ENCODE measurements around the gene RASGEF1C. TPM values are rescaled to one million over a fixed set of nuclear protein-coding genes. Genes with fewer than 3 reads are reported as not detected.

The RASGEF1C gene
- total RNA-seq, 1 donor from 2014 or later: not detected

DNA sequence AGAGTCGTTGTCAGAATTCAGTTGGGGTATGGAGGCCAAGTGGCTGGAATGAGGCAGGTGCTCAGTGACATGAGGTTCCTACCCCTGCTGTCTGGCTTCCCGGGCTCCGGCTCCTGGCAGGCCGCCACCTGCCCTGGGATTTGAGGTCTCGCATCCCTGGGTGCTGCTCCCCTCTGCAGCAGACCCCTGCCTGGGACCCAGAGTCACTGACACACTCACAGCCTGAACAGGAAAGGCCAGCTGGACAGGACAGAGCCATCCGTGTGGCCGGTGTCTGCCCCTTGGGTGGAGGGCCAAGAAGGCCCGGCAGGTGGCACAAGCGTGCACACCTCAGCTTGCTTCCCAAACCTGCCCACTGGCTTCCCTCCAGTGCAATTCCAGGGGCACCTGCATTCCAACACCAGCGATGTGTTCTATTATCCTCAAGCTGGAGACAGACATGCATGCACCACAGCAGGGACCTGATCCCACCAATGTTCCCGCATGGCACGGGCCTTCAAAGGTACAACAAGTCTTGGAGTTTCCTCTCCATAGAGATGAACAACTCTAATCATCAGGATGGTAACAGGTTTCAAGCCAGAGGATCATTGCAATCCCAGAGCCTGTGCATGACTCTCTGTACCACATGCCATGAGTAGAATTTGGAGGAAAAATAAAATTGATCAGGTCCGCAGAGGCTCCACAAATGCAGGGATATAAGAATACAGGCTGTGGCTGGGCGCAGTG, 91.8 kb downstream of the RASGEF1C start:
- DNase-seq (ENCODE audit: low read depth): no peak
- TF ChIP-seq, protein P1, sequence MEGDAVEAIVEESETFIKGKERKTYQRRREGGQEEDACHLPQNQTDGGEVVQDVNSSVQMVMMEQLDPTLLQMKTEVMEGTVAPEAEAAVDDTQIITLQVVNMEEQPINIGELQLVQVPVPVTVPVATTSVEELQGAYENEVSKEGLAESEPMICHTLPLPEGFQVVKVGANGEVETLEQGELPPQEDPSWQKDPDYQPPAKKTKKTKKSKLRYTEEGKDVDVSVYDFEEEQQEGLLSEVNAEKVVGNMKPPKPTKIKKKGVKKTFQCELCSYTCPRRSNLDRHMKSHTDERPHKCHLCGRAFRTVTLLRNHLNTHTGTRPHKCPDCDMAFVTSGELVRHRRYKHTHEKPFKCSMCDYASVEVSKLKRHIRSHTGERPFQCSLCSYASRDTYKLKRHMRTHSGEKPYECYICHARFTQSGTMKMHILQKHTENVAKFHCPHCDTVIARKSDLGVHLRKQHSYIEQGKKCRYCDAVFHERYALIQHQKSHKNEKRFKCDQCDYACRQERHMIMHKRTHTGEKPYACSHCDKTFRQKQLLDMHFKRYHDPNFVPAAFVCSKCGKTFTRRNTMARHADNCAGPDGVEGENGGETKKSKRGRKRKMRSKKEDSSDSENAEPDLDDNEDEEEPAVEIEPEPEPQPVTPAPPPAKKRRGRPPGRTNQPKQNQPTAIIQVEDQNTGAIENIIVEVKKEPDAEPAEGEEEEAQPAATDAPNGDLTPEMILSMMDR (IDR thresholded peaks at IDR 0.05; ENCODE audit: insufficient read depth, low read length, severe bottlenecking): peak; percentile 64
- Histone ChIP-seq H3K36me3 (ENCODE audit: control insufficient read depth, insufficient read depth, low read length) (no peaks in the 10 kb centered on the region), H3K27me3 (ENCODE audit: control insufficient read depth, insufficient read depth, low read length) (no peaks in the 10 kb centered on the region), H3K4me3 (ENCODE audit: low read depth, low read length) (no peak overlapping the region)
- no peak for FAIRE-seq

DNA sequence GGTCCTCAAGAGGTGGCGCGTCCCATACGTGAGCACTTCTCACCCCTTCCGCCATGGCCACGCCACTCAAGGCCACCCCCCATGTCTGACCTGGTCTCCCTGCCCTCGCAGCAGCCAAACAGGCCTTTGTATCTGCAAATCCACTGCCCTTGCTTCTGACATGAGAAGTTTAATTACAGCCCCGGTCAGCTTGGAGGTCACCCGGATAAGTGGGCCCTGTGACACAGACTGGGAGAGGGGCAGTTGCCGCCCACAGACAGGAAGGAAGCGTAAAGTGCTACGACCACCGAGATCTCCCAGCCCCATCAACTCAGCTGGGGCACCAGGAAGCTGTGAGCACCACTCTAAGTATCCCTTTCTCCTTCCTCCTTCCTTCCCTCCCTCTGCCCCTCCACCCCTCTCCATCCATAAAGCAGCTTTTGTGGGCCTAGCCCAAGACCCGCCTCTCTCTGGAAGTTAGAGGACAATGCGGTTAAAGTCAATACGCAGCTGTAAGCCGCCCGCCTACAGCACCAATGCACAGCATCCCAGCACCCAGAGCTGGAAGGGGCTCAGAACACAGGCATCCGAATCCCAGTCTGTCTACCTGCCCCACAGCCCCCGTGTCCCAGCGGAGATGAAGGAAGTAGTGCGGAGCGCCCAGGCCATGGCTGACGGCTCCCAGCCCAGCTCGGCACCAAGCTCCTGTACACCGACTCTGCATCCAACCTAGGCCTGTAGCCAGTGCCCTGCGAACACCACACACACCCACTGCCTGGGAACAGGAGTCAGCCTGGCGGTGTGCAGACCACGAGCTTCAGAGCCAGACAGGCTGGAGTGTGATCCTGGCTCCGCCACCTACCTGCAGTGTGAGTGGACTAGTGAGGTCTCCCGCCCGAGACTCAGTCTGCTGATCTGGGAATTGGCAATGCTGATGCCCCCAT, 92.7 kb downstream of the RASGEF1C start:
- FAIRE-seq: no peak
- Histone ChIP-seq H3K27me3 (ENCODE audit: control insufficient read depth, insufficient read depth, low read length) (no peaks in the 10 kb centered on the region), H3K4me3 (ENCODE audit: low read depth, low read length) (no peak overlapping the region), H3K36me3 (ENCODE audit: control insufficient read depth, insufficient read depth, low read length) (no peaks in the 10 kb centered on the region)
- TF ChIP-seq, protein P1 (IDR thresholded peaks at IDR 0.05; ENCODE audit: insufficient read depth, low read length, severe bottlenecking): no peak
- no peak for DNase-seq (ENCODE audit: low read depth)

DNA sequence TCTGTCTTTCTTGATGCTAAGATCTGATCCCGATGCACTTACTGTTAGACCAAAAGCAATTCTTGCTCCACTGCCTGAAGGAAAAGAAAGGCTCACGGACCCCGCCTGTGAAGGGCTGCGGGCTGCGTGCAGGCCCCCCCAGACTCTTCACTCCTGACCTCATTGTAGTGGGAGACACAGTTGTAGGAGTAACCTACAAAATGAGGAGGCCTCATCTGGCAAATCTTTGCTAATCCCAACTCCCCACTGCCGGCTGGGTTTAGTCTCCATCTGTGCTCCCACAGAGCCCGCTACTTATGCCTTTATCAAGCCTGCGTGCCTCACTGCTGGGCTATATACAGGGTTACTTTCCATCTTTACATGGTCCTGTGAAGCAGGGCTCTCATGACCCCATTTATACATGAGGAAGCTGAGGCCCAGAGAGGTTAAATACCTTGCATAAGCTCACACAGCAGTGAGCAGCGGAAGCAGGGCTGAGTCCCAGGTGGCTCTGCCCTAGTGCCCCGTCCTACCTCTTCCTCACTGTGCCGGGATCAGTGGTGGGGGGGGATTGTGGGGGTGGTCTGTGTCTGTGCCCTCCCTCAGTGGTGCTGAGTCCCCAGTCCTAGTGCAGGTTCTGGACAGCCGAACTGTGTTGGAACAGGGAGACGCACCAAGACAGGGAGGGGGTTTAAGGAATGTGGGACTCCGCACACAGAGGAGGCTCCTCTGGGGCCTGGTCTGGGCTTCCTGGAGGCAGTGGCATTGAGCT, 93.5 kb downstream of the RASGEF1C start:
- no peaks in the 10 kb centered on the region for H3K36me3 ChIP-seq (ENCODE audit: control insufficient read depth, insufficient read depth, low read length)
- H3K27me3 ChIP-seq (ENCODE audit: control insufficient read depth, insufficient read depth, low read length): no peaks in the 10 kb centered on the region
- FAIRE-seq: no peak
- DNase-seq (ENCODE audit: low read depth): no peak
- no peak overlapping the region for H3K4me3 ChIP-seq (ENCODE audit: low read depth, low read length)
- TF ChIP-seq, protein P1 (IDR thresholded peaks at IDR 0.05; ENCODE audit: insufficient read depth, low read length, severe bottlenecking): no peak

DNA sequence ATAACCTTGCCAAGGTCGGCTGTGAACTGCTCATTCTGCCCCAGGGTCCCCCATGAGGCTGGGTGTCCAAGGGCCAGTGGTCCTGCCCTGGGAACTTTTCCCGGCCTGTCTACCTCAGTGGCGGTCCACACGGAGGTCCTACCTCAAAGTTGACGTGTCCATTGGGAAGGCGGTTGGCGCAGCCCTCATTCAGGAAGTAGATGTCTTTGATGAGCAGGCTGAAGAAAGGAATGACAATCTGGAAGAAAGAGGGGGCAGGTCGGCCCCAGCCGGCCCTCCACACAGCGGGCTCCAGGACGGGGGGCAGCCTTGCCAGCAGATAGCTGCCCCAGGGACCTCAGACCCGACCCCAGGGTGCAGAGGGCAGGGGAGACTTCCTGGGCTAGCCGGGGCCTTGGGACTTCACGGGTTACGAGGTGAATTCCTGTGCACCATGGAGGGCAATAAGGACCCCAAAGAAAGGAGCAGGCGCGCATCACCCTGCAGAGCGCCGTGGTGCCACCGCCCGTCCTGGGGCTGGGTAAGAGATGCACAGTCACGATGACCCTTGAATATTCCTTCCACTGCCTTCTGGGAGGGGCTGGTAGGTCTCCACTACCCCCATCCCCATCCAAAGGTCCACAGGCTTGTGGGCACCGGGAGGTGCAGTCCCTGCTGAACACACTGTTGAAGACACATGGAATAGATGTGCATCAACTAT, 94.6 kb downstream of the RASGEF1C start:
- DNase-seq (ENCODE audit: low read depth): no peak
- Histone ChIP-seq H3K4me3 (ENCODE audit: low read depth, low read length) (no peak overlapping the region), H3K36me3 (ENCODE audit: control insufficient read depth, insufficient read depth, low read length) (no peaks in the 10 kb centered on the region), H3K27me3 (ENCODE audit: control insufficient read depth, insufficient read depth, low read length) (no peaks in the 10 kb centered on the region)
- FAIRE-seq: no peak
- TF ChIP-seq, protein P1 (IDR thresholded peaks at IDR 0.05; ENCODE audit: insufficient read depth, low read length, severe bottlenecking): no peak

DNA sequence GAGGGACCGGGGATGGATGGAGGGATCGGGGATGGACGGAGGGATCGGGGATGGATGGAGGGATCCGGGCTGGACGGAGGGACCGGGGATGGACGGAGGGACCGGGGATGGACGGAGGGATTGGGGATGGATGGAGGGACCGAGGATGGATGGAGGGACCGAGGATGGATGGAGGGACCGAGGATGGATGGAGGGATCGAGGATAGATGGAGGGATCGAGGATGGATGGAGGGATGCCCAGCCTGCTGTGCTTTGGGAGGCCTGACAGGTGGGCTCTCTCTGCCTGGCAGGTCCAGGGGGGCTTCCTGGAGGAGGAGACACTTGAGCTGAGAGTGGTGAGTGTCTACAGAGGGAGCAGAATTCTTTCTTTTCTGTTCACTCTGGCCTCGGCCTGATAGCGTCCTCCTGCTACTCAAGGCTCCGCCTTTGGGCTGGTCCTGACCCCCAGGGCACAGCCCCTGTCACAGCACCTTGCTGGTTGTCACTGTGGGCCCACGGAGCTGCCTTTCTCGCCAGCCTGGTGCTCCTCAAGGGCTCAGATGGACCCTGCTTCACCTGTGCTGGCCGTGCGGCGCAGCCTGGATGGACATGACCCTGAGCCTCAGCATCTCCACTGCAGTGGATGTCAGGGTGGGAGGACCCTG, 95.2 kb downstream of the RASGEF1C start:
- Histone ChIP-seq H3K27me3 (ENCODE audit: control insufficient read depth, insufficient read depth, low read length) (no peaks in the 10 kb centered on the region), H3K4me3 (ENCODE audit: low read depth, low read length) (no peak overlapping the region), H3K36me3 (ENCODE audit: control insufficient read depth, insufficient read depth, low read length) (no peaks in the 10 kb centered on the region)
- no peak for DNase-seq (ENCODE audit: low read depth)
- TF ChIP-seq, protein P1 (IDR thresholded peaks at IDR 0.05; ENCODE audit: insufficient read depth, low read length, severe bottlenecking): no peak
- FAIRE-seq: no peak

Measured in bronchial epithelial cell (primary cell).